SK-N-SH treated with all-trans-retinoic acid at 6 μM for 48 hours (cell line): ENCODE results near the gene EPS8L1.
"Not testable (repeated sequence)": the region's sequence is repeated elsewhere in the genome, so short reads cannot be mapped to it uniquely, and the experiment has no call there.

Experiments used
- CREB5 ChIP-seq: fragments of 250-450 bp; sonication (Bioruptor Pico); IDR thresholded peaks from 2 replicates; pipeline ENCODE4 v1.5.1; 2020; ENCODE audit warnings: low read depth, mild to moderate bottlenecking, moderate library complexity
- ESRRG ChIP-seq: fragments of 250-450 bp; sonication (Bioruptor Pico); IDR thresholded peaks from 2 replicates; pipeline ENCODE4 v1.6.1; 2021; ENCODE audit warnings: mild to moderate bottlenecking
- POU6F1 ChIP-seq: fragments of 250-450 bp; sonication (Bioruptor Pico); IDR thresholded peaks from 2 replicates; pipeline ENCODE4 v1.8.0; 2021; ENCODE audit warnings: low read depth, mild to moderate bottlenecking, moderate library complexity, borderline replicate concordance
- TCF4 ChIP-seq: fragments of 250-450 bp; sonication (Bioruptor Pico); IDR thresholded peaks from 2 replicates; pipeline ENCODE4 v1.8.0; 2021; ENCODE audit warnings: mild to moderate bottlenecking, moderate library complexity, borderline replicate concordance
- ZNF70 ChIP-seq: fragments of 450-650 bp; formaldehyde crosslinking; IDR thresholded peaks from 2 replicates; pipeline ENCODE4 v1.5.0; 2020; ENCODE audit warnings: mild to moderate bottlenecking, moderate library complexity
- ZNF8 ChIP-seq: fragments of 450-650 bp; formaldehyde crosslinking; IDR thresholded peaks from 2 replicates; pipeline ENCODE4 v1.5.0; 2020; ENCODE audit warnings: mild to moderate bottlenecking, moderate library complexity
- TF ChIP-seq, protein P1 (sequence below): fragments of 250-450 bp; sonication (Bioruptor Pico); IDR thresholded peaks from 2 replicates; pipeline ENCODE4 v1.8.0; 2020; ENCODE audit warnings: mild to moderate bottlenecking, moderate library complexity, borderline replicate concordance

DNA sequence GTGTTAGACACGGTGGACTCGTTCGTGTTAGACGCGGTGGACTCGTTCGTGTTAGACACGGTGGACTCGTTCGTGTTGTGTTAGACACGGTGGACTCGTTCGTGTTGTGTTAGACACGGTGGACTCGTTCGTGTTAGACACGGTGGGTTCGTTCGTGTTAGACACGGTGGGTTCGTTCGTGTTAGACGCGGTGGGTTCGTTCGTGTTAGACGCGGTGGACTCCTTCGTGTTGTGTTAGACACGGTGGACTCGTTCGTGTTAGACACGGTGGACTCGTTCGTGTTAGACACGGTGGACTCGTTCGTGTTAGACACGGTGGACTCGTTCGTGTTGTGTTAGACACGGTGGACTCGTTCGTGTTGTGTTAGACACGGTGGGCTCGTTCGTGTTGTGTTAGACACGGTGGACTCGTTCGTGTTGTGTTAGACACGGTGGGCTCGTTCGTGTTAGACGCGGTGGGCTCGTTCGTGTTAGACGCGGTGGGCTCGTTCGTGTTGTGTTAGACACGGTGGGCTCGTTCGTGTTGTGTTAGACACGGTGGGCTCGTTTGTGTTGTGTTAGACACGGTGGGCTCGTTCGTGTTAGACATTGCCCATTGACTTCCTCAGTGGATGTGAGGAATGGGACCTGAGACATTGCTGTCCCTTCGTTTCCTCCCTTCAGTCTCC is 42.6 kb upstream of the EPS8L1 start:
- TF ChIP-seq ESRRG, TCF4, ZNF8, CREB5, ZNF70, POU6F1 (CRISPR knock-in tag): not testable (repeated sequence)
- TF ChIP-seq, protein P1, sequence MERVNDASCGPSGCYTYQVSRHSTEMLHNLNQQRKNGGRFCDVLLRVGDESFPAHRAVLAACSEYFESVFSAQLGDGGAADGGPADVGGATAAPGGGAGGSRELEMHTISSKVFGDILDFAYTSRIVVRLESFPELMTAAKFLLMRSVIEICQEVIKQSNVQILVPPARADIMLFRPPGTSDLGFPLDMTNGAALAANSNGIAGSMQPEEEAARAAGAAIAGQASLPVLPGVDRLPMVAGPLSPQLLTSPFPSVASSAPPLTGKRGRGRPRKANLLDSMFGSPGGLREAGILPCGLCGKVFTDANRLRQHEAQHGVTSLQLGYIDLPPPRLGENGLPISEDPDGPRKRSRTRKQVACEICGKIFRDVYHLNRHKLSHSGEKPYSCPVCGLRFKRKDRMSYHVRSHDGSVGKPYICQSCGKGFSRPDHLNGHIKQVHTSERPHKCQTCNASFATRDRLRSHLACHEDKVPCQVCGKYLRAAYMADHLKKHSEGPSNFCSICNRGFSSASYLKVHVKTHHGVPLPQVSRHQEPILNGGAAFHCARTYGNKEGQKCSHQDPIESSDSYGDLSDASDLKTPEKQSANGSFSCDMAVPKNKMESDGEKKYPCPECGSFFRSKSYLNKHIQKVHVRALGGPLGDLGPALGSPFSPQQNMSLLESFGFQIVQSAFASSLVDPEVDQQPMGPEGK, result not testable (repeated sequence)
